ENCODE data around the gene NIN.

NIN gene

DNA sequence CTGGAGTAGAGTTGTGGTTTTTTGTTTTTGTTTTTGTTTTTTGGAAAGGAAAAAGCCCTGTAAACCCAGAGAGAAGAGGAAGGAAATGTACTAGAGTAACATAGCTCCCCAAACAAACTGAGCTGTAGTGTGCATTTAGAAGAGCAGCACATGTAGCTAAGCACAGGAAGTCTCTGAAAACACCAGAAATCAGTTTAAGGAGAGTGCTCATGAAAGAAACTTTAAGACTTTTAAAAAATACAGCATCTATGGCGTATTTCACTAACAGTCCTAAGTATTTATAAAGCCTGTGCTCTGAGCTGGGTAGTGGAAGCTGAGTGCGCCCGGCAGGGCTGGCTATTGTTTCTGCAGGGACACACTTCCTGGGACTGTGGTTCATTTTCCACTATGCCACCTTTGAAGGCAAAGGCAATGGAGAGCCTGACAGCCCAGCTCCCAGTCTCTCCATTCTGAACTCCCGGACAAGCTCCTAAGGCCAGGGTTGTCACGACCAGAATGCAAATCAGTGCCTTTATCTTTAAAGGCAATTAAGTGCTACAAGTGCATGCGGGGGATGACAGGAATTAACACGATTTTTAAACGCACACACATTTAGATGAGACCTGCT lies 45.4 kb downstream of the NIN start:
- DNase-seq: no peak

DNA sequence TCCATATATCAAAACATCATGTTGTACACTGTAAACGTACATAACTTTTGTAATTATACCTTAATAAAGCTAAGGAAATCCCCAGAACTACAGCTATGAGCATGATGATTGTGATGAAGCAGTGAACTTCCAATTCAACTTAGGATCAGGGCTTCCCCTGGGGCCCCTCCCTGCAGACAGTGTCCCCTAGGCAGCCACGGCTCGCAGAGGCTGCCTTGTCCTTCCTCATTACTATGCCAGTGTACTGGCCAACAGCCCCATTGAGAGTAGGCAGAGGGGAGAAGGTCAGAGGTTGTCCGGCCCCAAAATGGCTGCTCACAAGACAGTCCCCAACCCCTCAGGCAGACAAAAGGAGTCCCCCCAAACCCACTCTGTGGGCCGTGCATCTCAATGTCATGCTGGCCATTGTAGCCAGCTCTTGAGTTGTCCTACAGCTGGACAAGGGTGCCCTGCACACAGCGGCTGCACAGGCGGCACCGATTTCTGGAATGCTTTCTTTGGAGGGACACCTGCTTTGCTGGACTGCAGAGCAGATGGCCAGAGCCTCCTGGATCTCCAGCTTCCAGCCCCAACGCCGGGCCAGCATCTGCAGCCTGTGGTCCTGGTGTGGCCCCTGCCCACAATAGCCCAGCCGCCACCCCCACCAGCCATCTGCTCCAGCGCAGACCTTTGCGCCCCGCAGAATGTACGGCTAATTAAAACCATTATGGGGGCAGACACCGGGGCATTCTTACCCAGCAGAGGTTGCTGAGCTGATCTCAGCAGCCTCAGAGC lies 46.1 kb downstream of the NIN start:
- peak; percentile 6 for DNase-seq

DNA sequence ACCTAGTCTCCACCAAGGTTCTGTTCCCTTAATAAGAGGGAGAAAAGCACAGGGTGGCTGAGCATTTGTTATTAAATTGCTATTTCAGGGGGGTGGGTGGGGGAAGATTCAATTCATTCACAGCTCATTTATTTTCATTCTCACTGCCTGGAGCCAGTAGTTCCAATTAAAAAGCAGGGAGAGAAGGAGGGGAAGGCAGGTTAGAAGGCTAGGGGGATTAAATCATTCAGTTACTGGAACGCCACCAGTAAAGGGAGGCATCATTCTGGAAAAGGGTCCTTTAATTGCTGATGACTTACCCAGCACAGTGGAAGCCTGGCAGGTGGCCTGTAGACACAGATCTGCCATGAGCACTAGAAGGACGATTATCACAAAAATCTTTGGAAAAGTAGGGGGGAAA lies 47.4 kb downstream of the NIN start:
- DNase-seq: no peak

DNA sequence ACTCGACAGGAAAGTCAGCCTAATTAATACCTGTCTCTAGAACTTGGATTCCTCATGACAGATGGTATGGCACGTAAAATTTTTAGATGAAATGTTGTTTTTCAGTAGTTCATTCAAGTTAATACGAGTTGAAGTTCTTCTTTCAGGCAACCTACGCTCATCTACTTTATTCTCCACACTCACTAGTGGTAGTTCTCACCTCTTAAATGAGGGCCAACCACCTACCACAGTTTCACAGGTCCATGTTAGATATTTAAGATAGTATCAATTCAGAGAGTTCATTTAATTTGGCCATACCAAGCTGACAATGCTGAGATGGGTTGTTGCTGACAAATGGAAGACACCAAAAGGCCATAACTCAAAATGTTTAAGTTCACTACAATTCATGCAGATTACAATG lies 50.6 kb downstream of the NIN start:
- DNase-seq: no peak

DNA sequence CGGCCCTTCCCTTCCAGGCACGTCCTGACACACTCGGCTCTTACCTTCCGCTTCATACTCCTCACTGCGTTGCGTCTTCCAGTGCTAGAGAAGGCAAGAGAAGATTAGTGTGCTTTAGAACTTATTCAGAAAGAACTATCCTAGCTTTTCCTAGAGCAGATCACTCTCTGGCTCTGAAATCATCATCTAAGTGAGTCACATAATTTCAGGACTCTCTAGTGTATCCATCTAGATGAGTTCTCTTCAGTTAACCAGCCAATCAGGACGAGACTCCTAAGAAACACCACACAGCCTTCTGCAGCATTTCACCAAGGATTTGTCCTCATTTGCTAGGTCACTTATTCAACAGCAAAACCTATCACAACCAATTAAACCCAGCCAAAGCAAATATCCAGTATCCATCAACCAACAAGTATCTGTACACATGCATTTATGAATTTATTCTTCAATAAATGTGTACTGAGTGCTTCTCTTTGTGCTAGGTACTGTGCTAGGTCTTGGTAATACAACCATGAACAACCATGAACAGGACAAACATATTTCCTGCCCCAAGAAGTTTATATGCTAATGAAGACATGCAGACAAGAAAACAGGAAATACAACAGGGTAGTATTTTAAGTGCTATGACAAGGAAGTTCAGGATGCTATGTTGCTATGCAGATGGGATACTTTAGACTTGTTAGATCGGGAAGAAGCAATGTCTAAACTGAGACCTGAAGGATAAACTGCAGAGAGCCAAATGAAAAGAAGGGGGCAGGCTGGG lies 52.1 kb downstream of the NIN start:
- DNase-seq: no peak

DNA sequence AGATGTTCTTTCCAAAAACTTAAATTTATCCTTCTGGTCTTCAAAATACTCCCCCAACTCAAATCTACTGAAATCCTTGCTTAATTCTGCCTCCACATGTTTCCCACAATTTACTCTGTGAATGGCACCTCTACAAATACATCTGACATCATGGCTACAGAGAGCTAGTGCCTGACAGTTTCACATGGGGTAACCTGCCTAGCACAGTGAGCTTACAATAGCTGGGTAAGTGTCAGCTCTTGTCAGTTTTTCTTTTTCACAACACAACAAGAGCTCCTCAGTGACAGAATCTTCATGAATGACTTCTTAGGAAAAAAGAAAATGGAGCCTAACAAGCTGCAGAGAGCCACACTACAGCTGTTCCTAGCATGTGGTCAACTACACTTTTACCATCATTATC lies 54.4 kb downstream of the NIN start:
- no peak for DNase-seq

DNA sequence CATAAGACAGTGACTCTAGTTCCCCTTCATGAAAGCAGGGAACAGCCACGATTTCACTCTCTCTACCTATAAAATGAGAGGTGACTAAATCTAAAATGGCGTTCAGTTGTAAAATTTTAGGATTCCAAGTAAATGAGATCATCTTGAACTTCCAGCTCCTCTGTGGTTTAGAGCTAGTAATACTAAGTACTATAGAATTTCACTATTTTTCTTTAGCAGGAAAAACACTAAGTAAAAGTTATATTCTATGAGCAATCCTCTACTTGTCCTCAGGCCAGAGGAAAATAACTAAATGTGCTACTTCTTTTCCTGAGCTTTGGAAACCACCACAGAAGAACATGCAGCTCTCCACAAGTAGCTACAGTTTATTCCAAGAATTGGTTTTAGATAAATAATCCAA lies 55.6 kb downstream of the NIN start:
- DNase-seq: no peak

DNA sequence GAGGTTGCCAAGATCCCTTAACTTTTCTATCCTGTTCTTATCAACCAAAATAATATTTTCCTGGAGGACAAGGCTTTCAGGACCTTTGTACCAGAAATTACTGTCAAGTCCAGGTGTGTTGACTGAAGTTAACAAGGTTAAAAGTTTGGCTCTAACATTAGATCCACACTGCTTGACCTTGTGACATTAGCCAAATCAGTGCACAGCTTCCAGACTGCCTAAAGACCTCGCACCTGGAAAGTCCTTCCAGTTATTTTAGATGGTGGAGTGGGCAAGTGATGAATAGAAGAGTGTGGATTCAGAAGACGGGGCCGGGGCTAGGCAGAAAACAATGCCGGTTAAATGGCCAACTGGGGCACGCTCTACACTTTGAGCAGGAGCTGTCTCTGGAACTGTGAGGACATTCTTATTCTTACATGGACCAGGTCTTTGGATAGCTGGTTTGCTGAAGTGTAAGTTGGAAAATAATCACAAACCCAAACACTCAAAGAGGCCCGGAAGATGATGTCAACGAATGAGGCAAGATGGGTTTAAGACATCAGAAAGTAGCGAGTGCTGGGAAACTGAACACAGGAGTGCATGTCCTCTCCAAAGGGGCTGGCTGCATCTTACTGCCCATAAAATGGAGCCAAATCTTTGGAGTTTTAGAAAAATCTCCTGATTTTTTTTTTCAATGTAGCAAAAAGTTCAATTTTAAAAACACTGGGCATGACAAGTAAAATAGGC lies 56.3 kb downstream of the NIN start:
- DNase-seq: no peak

DNA sequence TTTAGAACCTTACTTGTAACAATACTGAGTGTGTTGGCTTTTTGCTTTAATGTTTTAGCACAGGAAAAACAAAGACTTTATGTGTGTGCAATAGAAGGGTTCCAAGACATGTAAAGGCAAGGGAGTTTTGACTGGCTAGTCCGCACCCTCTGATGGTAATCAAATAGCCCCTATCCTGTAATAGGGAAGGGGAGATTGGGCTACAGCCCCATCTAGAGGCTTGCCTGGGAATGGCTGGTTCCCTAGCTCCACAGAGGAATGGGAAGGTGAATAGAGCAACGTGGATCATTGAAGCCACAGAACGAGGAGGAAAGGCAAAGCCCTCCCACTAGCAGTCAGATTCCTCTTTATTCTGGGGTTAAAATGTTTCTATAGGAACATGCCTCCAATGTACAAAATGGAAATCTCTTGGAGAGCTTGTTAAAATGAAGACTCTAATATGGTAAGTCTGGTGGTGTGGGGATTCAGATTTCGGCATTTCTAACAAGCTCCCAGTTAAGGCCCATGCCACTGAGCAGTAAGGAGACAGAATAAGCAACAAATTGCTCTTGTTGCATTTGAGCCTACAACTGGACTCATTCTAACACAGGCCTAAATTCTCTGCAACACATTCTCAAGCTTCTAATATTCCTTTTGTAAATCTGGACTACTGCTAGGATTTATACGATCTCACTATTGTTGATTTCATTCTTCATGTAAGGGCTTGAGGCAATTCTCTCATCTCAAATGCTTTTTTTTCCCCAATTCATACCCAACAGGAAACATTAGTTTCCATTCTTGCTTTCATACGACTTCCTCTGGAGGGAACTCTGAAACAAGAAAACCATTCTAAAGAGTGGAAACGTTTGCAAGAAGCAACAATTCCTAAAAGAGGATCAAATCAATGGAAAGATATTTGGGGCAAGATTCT lies 57.1 kb downstream of the NIN start:
- peak; percentile 37 for DNase-seq

DNA sequence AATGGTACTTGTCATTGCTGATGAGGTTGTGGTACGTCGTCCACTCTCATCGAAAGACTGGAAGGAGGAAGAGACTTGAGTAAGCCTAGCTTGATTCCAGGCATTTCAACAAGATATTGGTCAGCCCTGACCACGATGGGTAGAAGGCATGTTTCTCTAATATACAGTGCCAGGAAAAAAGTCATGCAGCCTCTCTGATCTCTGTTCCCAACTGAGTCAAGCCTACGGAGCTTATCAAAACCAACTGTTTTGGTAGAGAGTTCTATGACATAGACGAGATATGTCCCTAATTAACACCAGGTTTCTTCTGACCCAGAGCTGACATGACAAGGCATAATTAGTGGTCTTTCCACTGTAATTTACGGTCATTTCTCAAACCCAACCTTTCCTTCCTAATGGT lies 58.5 kb downstream of the NIN start:
- no peak for DNase-seq

DNA sequence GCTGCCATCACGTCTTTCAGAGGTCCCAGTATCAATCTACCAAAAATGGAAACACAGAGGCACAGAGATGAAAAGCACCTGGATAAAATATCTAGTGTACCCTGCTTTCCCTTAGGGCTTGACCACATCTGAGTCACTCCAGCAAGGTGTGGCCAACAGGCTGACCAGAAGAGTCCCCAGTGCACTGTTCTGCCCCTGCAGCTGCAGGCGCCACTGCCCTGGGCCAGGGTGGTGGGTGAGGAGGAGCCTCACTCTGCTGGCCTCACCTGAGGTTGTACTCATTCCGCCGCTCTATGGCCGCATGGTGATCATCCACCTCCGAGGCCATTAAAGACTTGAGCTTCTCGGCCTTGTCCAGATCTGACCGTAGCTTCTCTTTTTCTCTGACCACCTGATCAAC lies 60.4 kb downstream of the NIN start:
- DNase-seq: no peak

DNA sequence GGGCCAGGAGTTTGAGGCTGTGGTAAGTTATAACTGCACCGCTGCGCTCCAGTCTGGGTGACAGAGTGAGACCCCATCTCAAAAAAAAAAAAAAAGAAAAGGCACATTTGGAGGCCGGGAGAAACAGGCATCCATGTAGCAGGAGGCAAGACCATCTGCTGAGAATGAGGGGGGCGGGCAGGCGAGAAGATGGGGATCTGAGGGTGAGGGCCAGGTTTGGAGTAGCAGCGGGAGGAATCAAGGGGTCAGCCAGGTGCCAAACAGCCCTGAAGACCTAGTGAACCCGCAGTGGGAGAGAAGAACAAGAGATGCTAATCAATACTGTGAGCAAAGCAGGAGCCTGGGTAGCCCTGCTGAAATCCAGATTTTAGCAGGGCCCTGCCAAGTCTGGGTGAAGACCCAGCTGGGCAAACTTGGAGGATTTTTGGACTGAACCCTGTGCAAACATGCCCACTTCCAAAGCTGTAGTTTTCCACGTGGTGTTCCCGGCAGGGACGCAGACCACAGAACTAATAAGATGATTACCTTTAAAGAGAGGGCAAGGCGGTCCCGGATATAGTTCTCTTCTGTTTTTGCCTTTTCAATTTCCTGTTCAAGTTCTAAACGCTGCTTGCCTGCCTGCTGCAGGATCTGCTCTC lies 61.0 kb downstream of the NIN start:
- no peak for DNase-seq

DNA sequence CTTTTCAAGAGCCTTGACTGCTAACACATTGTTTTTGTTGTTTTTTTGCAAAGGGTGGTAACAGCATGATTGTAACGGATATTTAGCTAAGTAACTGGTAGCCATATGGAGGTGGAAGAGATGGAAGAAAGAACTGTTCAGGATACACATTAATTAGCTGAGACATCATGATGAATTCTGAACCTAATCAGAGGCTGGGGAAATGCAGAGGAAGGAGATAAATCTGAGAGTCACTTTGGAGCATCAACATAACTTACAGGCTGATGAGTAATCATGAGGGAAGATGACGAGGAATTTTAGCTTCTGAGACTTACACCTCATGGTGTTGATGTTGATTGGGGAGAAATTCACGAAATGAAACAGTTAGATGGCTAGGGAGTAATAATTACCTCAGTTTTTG lies 62.3 kb downstream of the NIN start:
- DNase-seq: no peak

DNA sequence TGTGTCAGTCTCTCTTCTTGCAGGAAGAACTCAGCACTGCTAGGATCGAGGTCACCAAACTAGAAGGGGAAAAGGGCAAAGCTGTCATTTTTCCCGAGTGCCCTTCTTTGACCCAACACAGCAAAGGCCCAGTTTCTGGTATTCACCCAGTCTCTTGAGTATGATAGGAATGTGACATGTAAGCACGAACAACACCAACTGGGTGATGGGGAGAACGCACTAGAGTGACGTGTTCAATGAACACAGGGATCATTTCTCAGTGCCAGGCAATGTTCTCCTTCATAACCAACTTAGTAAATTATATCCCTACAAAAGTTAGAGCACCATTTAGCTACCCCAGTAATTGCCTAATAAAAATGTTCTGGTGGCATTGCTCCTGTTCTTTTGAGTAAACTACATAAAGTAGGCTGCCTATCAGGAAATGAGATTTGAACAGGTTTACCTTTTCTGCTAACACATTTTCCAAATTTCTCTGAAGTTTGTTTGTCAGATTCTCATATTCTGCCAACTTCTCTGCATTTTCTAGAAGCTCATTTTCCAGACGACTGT lies 64.5 kb downstream of the NIN start:
- no peak for DNase-seq

DNA sequence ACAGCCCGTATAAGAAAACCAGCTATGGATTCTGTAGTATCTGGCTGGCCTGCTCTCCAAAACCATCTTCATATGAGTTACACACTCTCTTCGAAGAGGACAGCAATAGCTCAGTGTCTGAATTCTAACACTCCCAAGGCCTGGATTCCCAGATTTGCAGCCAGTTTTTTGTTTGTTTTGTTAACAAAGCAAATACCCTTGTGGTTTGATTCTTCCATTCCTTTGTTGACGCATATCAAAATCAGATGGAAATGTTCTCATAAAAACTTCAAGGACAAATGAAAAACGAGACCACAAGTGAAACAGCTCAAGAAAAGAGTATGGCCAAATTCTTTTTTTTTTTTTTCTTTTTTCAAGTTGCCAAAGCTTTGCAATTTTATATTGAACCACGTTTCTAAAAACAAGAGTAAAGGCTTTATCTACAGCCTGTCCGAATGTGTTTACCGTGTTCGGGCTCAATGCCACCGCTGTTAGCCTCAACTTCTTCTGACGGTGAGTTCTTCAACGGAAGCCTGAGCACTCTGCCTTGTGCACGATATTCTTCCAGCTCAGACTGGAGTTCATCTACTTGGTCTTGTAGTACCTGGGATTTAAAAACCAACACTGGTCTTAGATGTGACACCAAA lies 67.5 kb downstream of the NIN start:
- no peak for DNase-seq

DNA sequence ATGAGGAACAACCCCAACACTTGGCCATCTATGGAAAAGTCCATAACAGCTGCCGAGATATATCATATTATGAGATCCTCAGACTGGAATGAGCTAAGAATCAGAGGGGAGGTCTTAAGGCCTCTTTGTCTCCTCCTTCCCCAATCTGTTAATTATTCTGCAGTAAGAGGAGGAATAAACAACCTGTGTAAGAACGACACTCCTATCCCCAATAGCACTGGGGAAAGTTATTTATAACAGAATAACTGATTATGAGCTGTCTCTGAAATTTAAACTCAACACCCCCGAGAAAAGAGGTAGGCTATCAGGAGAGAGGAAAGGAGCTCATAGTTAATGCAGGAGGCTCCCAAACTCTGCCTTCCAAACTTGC lies 68.0 kb downstream of the NIN start:
- no peak for DNase-seq

DNA sequence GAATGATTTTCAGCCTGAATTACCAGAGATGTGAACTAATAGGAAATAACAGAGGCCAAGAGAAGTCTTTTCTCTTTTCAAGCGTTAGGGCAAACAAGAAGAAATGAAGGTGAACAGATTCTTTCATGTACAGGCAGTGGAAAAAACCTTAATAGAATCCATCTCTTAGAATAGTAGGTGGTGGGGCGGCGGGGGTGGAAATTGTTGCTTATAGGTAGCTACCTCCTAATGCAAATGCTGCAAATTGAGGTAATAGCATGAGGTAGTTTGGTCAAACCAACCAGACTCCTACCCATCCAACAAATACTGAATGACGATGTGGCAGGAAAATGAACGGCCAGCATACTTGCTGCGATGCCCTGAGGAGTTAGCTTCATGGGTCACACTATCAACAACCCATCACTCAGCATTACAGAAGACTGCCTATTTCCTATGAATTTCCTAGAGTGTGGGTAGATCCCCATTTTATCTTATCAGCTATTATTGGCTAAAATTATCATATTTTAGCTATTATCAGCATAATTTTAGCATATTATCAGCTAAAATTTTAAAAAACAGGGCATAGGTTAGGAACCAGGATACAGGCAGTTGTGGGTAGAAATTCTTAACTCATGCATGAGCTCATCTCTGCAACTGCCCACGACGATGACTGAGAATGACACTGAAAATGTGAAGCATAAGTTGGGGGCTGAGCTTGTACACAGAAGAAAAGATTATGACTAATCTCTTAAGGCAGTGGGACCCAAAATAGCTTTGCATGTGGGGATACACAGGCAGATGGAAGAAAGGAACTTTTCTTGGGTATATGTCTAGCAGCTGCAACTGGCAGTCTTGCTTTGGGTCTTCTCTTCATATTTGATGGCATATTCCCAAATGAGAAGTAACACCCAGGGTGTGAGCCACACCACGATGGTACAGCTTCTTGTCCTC lies 68.7 kb downstream of the NIN start:
- DNase-seq: peak; percentile 34

DNA sequence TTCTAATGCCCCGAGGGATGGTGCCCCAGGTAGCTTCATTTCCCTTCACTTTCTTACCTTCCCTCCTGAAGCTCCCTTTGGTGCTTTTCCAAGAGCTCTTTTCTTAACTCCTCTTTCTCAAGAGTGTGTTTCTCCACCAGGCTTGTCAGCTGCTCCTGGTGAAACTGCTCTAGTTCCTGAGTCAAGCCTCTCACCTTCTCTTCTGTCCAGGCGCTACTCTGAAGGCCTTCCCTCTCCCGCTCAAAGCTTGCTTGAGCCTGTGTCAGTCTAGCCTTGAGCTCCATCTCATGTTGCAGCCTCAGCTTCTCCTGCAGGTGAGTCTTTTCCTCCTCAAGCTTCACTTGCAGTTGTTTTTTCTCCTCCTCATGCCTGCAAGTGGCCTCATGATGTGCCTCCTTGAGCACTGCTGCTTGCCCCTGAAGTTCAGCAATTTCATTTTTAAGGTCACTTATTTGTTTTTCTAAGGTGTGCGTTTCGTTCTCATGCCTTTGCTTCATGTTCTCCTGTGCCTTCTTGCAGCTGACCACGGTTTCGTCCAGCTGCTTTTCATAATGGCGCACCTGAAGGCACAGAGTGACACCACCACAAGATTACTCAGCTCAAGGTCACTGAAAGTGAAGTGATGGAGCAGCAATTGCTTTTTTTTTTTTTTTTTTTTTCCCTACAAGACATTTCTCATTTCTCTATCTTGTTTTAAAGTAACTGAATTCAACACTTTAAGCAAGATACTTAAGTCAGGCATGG lies 71.0 kb downstream of the NIN start:
- DNase-seq: no peak

DNA sequence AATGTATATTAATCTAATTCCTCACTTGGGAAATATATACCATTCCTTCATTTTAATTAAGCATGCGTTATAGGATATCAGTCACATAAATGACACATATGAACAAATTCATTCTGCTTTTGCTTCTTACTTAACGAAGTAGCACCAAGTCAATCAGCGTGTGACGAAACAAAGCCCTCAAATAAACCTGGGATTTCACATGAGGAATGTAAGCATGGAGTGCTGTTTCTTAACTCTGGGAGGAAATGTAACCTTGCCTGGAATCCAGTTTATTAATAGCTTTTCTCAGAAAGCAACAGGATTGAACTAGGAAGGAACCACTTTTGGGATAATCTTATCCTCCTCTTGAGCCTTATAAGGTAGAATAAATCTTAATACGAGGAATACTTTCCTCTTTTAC lies 72.0 kb downstream of the NIN start:
- no peak for DNase-seq

Measured in stimulated activated CD4-positive, alpha-beta T cell treated with anti-CD3 and anti-CD28 coated beads, Interleukin-4, amount 100 ng/mL, for 1 hour (primary cell).